Skeletal muscle tissue (tissue), 4 donors: ENCODE measurements around the gene CHST3. TPM values are rescaled to one million over a fixed set of nuclear protein-coding genes. Genes with fewer than 3 reads are reported as not detected.
"Not testable (repeated sequence)": the region's sequence is repeated elsewhere in the genome, so short reads cannot be mapped to it uniquely, and the experiment has no call there.

Experiments
- H3K27ac ChIP-seq: one replicate; pipeline ENCODE4 v1.7.0; 2013; ENCODE audit warnings: mild to moderate bottlenecking, low read depth, low read length, inconsistent platforms
- H3K27me3 ChIP-seq, 3 donors: one replicate each; pipeline ENCODE4 v1.7.0; 2013; ENCODE audit warnings: low read length in 3 of 3; ENCODE audit not compliant: control insufficient read depth in 3 of 3, insufficient read depth in 3 of 3
- H3K36me3 ChIP-seq, 3 donors: one replicate each; pipeline ENCODE4 v1.7.0; 2013; ENCODE audit warnings: low read length in 3 of 3; ENCODE audit not compliant: control insufficient read depth in 3 of 3, insufficient read depth in 3 of 3
- H3K4me1 ChIP-seq, 3 donors: one replicate each; pipeline ENCODE4 v1.7.0; 2013; ENCODE audit warnings: low read length in 3 of 3, mild to moderate bottlenecking in 3 of 3; ENCODE audit not compliant: control insufficient read depth in 3 of 3, insufficient read depth in 3 of 3
- H3K4me3 ChIP-seq, 3 donors: one replicate each; pipeline ENCODE4 v1.7.0; 2013; ENCODE audit warnings: low read length in 3 of 3
- H3K9ac ChIP-seq, 3 donors: one replicate each; pipeline ENCODE4 v1.7.0; 2013; ENCODE audit warnings: low read length in 3 of 3, mild to moderate bottlenecking in 3 of 3, moderate library complexity in 2 of 3, low read depth in 1 of 3
- H3K9me3 ChIP-seq, 3 donors: one replicate each; pipeline ENCODE4 v1.7.0; 2013; ENCODE audit warnings: low read length in 3 of 3; ENCODE audit not compliant: control insufficient read depth in 3 of 3
- total RNA-seq: library from RNA; depleted of rRNA; stranded (reverse); fragments of >200 nt; gene quantifications from one replicate; pipeline ENCODE4 v1.2.3, GENCODE V29; 2014
- donor health status: Osteomylitis.

Gene CHST3, protein sequence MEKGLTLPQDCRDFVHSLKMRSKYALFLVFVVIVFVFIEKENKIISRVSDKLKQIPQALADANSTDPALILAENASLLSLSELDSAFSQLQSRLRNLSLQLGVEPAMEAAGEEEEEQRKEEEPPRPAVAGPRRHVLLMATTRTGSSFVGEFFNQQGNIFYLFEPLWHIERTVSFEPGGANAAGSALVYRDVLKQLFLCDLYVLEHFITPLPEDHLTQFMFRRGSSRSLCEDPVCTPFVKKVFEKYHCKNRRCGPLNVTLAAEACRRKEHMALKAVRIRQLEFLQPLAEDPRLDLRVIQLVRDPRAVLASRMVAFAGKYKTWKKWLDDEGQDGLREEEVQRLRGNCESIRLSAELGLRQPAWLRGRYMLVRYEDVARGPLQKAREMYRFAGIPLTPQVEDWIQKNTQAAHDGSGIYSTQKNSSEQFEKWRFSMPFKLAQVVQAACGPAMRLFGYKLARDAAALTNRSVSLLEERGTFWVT
- total RNA-seq: 15.7 TPM

DNA sequence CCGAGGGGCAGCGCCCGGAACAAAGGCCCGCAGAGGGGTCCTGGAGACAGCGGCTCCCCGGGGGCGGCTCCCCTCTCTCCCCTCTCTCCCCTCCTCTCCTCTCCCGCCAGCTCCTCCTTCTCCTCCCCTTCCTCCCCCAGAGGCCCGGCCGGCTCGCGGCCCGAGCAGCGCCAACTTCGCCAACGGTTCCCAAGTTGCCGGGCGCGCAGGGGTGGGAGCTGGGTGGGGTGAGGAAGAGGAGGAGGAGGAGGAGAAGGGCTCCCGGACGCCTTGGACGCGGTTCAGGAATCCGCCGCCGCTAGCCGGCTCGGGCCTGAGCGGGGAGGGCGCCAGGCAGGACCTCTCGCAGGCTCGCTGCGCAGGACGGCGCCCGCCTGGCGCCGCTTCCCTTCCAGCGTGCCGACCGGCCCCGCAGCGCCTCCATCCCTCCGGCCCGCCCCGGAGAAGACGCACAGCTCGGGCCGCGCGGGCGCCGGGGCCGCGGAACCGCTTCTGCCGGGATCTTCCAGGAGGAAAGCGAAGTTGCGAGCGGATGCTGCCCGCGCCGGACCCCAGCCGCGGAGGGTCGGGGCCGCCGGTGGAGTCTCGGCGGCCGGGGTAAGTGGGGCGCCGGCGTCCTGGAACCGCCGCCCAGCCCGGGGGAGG lies at the start of gene CHST3:
TSS of gene CHST3 (plus strand) at position 298 of the 645 bp plus-strand sequence. CDS start 41,448 bp downstream, outside the sequence.
- Histone ChIP-seq H3K9ac (peak within 1 kb of the TSS; percentile 76 to 93 (median 90)), H3K9me3 (no peaks in the 10 kb centered on the region), H3K27ac (peak within 1 kb of the TSS; percentile 96), H3K4me3 (peak within 1 kb of the TSS; percentile 92 to 96 (median 93)), H3K4me1 (peaks cover 43 to 48% (median 43%) of the 10 kb centered on the region in 3 donors), H3K27me3 (no peaks in the 10 kb centered on the region), H3K36me3 (no peaks in the 10 kb centered on the region)

DNA sequence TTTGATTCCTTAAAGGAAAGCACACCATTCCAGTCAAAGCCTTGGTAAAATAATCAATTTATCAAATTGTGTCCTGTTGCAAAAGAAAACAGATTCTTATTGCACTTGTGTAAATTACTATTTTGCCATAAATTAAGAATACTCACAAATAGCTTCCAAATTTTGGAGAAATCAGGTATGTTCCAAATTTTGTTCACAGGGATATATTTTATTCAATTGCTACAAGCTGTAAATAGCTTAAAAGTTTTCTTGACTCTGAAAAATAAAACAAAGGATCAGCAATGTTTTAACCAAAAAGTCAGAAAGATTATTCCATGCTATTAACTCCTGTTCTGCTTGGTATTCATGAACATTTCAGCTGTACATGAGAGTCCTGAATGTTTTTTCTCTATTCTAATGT lies 47.4 kb upstream of the CHST3 start:
- H3K9ac ChIP-seq: no peak overlapping the region
- H3K4me1 ChIP-seq: peaks cover 0 to 7% (median 6%) of the 10 kb centered on the region in 3 donors

DNA sequence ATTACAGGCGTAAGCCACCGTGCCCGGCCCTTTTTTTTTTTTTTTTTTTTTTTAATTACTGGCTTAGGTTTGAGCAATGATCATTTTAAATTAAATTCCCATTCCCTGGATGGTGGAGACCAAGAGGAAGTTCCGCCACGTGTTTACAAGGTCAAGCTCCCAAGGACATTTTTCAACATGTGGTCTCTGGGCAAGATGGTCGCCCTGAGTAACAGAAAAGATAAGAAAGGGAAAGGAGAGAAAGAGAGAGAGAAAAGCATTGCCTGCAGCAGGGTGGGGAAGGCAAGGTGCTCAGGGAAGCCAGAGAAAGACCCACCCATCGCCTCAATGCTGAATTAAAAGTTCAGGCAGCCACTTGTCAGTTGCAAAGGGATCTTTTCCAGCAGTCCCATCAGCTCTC lies 45.2 kb upstream of the CHST3 start:
- Histone ChIP-seq H3K4me1 (peaks cover 0 to 10% (median 6%) of the 10 kb centered on the region in 3 donors), H3K9ac (no peak overlapping the region), H3K36me3 (no peaks in the 10 kb centered on the region), H3K9me3 (no peaks in the 10 kb centered on the region), H3K27me3 (no peaks in the 10 kb centered on the region), H3K27ac (no peak overlapping the region), H3K4me3 (no peak overlapping the region)

More for the DNA sequence above, 47.4 kb upstream of the CHST3 start:
- Histone ChIP-seq H3K27me3 (no peaks in the 10 kb centered on the region), H3K9me3 (peaks cover 0 to 3% (median 0%) of the 10 kb centered on the region in 3 donors), H3K27ac (no peak overlapping the region), H3K4me3 (no peak overlapping the region), H3K36me3 (no peaks in the 10 kb centered on the region)

DNA sequence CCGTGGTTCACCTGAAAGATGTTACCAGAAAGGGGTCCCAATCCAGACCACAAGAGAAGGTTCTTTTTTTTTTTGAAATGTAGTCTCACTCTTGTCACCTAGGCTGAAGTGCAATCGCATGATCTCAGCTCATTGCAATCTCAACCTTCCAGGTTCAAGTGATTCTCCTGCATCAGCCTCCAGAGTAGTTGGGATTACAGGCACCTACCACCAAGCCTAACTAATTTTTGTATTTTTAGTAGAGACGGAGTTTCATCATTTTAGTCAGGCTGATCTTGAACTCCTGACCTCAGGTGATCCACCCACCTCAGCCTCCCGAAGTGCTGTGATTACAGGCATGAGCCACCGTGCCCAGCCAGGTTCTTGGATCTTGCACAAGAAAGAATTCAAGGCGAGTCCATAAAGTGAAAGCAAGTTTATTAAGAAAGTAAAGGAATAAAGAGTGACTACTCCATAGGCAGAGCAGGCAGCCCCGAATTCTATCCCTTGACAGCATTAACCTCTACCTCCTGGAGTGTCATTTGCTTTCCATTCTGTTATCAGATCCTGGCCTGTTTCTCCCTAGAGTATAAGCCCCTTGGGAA lies 44.1 kb upstream of the CHST3 start:
- H3K9ac ChIP-seq, H3K9me3 ChIP-seq, H3K27ac ChIP-seq, H3K4me1 ChIP-seq, H3K27me3 ChIP-seq, H3K36me3 ChIP-seq, H3K4me3 ChIP-seq: not testable (repeated sequence)

DNA sequence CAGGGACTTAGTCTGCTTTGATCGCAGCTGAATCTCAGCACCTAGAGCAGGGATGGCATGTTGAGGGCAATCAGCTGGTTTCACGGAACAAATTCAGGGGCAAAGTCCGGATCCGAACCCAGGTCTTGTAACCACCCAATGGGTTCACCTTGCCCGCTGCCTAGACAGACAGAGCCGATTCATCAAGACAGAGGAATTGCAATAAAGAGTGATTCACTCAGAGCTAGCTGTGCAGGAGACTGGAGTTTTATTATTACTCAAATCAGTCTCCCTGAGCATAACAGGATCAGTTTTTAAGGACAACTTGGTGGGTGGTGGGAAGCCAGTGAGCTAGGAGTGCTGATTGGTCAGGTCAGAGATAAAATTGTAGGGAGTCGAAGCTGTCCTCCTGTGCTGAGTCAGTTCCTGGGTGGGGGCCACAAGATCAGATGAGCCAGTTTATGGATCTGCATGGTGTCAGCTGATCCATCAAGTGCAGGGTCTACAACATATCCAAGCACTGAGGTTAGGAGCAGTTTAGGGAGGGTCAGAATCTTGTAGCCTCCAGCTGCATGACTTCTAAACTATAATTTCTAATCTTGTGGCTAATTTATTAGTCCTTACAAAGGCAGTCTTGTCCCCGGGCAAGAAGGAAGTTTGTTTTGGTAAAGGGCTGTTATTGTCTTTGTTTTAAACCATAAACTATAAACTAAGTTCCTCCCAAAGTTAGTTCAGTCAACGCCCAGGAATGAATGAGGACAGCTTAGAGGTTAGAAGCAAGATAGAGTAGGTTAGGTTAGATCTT lies 43.5 kb upstream of the CHST3 start:
- Histone ChIP-seq H3K4me1 (peaks cover 0 to 10% (median 6%) of the 10 kb centered on the region in 3 donors), H3K36me3 (no peaks in the 10 kb centered on the region), H3K27me3 (no peaks in the 10 kb centered on the region), H3K27ac (no peak overlapping the region), H3K9ac (no peak overlapping the region), H3K4me3 (no peak overlapping the region), H3K9me3 (no peaks in the 10 kb centered on the region)

DNA sequence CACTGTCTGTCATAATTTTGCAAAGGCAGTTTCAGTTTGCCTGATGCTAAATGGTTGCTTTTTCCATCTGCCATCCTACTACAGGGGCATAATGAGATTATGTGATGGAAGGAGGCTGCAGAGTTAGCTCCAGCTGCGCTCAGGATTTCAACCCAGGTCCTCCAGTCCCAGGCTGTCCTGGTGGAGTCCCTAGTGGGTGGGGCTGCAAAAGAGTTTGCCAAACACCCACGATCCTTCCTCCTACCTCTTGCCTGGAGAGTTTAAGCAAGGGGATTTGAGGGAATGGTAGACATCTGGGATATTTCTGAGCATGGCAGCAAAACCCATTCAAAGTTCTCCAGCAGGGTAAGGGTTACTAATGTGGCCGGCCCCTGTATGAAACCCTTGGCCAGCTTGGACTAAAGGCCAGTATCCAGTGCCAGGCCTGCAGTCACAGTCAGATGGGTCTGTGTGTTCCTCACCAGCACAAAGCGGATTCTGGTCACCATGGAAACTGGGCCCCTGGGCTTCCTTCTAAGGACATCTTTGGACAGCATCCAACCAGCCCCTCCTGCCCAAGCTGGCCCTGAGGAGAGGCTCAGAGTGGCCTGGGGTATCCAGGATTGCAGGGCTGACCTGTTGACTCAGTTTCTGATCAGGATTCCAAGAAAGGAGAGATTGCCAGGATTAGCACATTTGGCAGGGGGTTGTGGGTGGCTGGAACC lies 42.7 kb upstream of the CHST3 start:
- Histone ChIP-seq H3K36me3 (no peaks in the 10 kb centered on the region), H3K4me3 (no peak overlapping the region), H3K9me3 (no peaks in the 10 kb centered on the region), H3K4me1 (peaks cover 0 to 10% (median 6%) of the 10 kb centered on the region in 3 donors), H3K27ac (peak overlapping the region; percentile 30), H3K27me3 (no peaks in the 10 kb centered on the region), H3K9ac (no peak overlapping the region)

DNA sequence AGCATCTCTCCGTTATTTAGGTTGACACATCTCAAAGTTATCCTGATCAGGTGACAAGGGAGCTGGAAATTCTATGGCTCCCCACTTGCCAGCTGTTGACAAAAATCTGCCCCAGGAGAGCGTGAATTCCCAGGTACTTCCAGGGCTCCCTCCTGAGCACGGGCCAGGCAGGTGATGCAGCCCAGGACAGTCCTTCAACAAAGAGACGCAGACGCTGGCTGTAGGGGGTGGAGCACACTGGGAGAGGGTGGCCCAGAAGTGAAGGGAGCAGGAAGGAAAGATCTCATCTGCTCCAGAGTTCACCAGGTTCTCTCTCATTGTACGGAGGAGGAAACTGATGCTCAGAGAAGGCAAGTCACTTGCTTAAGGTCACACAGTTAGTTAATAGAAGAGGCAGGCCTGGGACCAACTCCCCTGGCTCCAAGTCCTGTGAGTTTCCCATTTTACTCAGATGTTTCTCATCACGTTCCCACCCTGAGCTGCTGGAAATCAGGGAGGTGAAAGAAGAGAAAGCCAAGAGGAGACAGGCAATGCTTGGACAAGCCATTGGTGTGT lies 41.0 kb upstream of the CHST3 start:
- Histone ChIP-seq H3K9me3 (no peaks in the 10 kb centered on the region), H3K36me3 (no peaks in the 10 kb centered on the region), H3K27ac (no peak overlapping the region), H3K9ac (no peak overlapping the region), H3K4me1 (peaks cover 0 to 10% (median 6%) of the 10 kb centered on the region in 3 donors), H3K27me3 (no peaks in the 10 kb centered on the region), H3K4me3 (no peak overlapping the region)

DNA sequence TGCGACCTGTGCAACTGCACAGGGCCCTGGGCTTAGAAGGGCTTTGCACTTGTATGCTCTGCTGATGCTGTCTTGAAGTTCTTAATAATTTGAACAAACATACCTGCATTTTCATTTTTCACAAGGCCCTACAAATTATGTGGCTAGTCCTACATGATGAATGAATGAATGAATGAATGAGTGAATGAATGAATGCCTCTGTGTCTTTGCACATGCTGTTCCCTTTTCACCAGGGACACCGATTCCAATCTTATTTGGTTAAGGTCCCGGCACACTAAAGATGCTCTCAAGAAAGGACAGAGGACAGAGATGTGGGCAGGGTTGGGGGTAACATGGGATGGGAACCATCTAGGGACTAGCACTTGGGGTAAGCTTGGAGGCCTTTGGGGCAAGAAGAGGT lies 39.4 kb upstream of the CHST3 start:
- no peaks in the 10 kb centered on the region for H3K36me3 ChIP-seq
- no peaks in the 10 kb centered on the region for H3K9me3 ChIP-seq
- H3K27me3 ChIP-seq: no peaks in the 10 kb centered on the region
- peaks cover 0 to 10% (median 6%) of the 10 kb centered on the region in 3 donors for H3K4me1 ChIP-seq
- H3K27ac ChIP-seq: no peak overlapping the region
- no peak overlapping the region for H3K9ac ChIP-seq
- no peak overlapping the region for H3K4me3 ChIP-seq

DNA sequence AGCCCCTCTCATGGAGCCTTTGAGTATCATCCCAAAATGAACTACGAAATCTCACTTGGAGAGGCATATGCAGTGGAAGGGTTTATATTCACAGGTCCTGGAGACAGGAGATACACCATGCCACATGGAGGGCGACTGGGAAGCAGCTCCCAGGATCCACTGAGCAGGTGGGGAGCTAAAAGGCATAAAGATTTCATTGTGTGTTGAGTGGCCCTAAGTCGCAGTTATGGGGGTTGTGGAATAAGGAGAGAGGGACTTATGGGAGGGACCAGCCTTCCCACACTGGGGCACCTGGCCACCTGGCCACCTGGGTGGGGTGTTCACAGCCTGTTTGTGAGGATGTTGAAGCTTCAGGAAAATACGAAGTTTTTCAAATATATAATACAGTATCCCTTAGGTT lies 37.0 kb upstream of the CHST3 start:
- Histone ChIP-seq H3K4me3 (no peak overlapping the region), H3K4me1 (peaks cover 0 to 2% (median 0%) of the 10 kb centered on the region in 3 donors), H3K27ac (no peak overlapping the region), H3K9ac (no peak overlapping the region), H3K36me3 (no peaks in the 10 kb centered on the region), H3K27me3 (no peaks in the 10 kb centered on the region), H3K9me3 (no peaks in the 10 kb centered on the region)
